Mesothelial cell of epicardium (in vitro differentiated cells): Measurements from ENCODE around the gene DNAJC15. TPM values are rescaled to one million over a fixed set of nuclear protein-coding genes. Genes with fewer than 3 reads are reported as not detected.
A peak's percentile ranks its signal among the peaks of the same experiment; 100 is the strongest.
"Not testable (repeated sequence)": the region's sequence is repeated elsewhere in the genome, so short reads cannot be mapped to it uniquely, and the experiment has no call there.

Experiments used
- DNase-seq, 2 experiments: peaks; one replicate each; pipeline ENCODE4 v3.0.0; 2021; ENCODE audit warnings: low spot score in 2 of 2; ENCODE audit not compliant: unreplicated experiment in 2 of 2
- H3K27ac Mint-ChIP-seq: 2 replicates; pipeline ENCODE4 v1.8.0; 2021; ENCODE audit warnings: mixed read lengths
- H3K27me3 Mint-ChIP-seq: 2 replicates; pipeline ENCODE4 v1.8.0; 2021; ENCODE audit warnings: low read depth, mixed read lengths
- H3K36me3 Mint-ChIP-seq: 2 replicates; pipeline ENCODE4 v1.8.0; 2021; ENCODE audit warnings: mixed read lengths
- H3K4me1 Mint-ChIP-seq: 2 replicates; pipeline ENCODE4 v1.8.0; 2021; ENCODE audit warnings: mixed read lengths
- H3K4me3 Mint-ChIP-seq: 2 replicates; pipeline ENCODE4 v1.8.0; 2021; ENCODE audit warnings: mild to moderate bottlenecking, moderate library complexity, mixed read lengths
- H3K9me3 Mint-ChIP-seq: 2 replicates; pipeline ENCODE4 v1.8.0; 2021; ENCODE audit warnings: mixed read lengths
- CTCF ChIP-seq: fragments of 200-600 bp; sonication (generic); IDR thresholded peaks from one replicate; pipeline ENCODE4 v1.5.0; 2021; ENCODE audit warnings: antibody characterized with exemption; ENCODE audit not compliant: unreplicated experiment
- total RNA-seq: library from RNA; stranded (reverse); gene quantifications from 3 replicates; pipeline ENCODE4 v1.2.1, GENCODE V29; 2021

The DNAJC15 gene
- total RNA-seq, 1 donor from 2014 or later, result 31.6 TPM

- no peak overlapping the region for H3K4me3 Mint-ChIP-seq
- H3K9me3 Mint-ChIP-seq, result peaks cover 6% of the 10 kb centered on the region
- DNase-seq, result no peak
- H3K36me3 Mint-ChIP-seq, result peaks cover 5% of the 10 kb centered on the region
- no peaks in the 10 kb centered on the region for H3K27me3 Mint-ChIP-seq
- H3K4me1 Mint-ChIP-seq, result peaks cover 66% of the 10 kb centered on the region
- TF ChIP-seq CTCF, result no peak
- H3K27ac Mint-ChIP-seq, result peak overlapping the region; percentile 78
Observed at GRCh38 chr13:43039966-43040365, 16.6 kb downstream of the DNAJC15 start.

GRCh38 chr13:43040581-43041368 lies 17.4 kb downstream of the DNAJC15 start:
- not testable (repeated sequence) for H3K4me3 Mint-ChIP-seq, H3K36me3 Mint-ChIP-seq, H3K9me3 Mint-ChIP-seq, DNase-seq, H3K27me3 Mint-ChIP-seq
- Mint-ChIP-seq H3K4me1 (peaks cover 70% of the 10 kb centered on the region), H3K27ac (peak overlapping the region; percentile 37)

- H3K27me3 Mint-ChIP-seq, result no peaks in the 10 kb centered on the region
- H3K27ac Mint-ChIP-seq, result peak overlapping the region; percentile 7
- no peak for TF ChIP-seq CTCF
- H3K4me3 Mint-ChIP-seq, result no peak overlapping the region
- peaks cover 7% of the 10 kb centered on the region for H3K9me3 Mint-ChIP-seq
- H3K36me3 Mint-ChIP-seq, result peaks cover 12% of the 10 kb centered on the region
- H3K4me1 Mint-ChIP-seq, result peaks cover 76% of the 10 kb centered on the region
- no peak for DNase-seq
Observed at GRCh38 chr13:43041369-43041921, 18.1 kb downstream of the DNAJC15 start.

- no peak for DNase-seq
- Mint-ChIP-seq H3K4me1 (peaks cover 66% of the 10 kb centered on the region), H3K9me3 (peaks cover 7% of the 10 kb centered on the region), H3K27me3 (no peaks in the 10 kb centered on the region), H3K4me3 (no peak overlapping the region), H3K27ac (peak overlapping the region; percentile 84), H3K36me3 (peaks cover 20% of the 10 kb centered on the region)
- no peak for TF ChIP-seq CTCF
Observed at GRCh38 chr13:43042410-43042921, 19.1 kb downstream of the DNAJC15 start.

- peaks cover 20% of the 10 kb centered on the region for H3K36me3 Mint-ChIP-seq
- no peak overlapping the region for H3K4me3 Mint-ChIP-seq
- peaks cover 60% of the 10 kb centered on the region for H3K4me1 Mint-ChIP-seq
- no peak for TF ChIP-seq CTCF
- no peaks in the 10 kb centered on the region for H3K27me3 Mint-ChIP-seq
- DNase-seq, result no peak
- H3K27ac Mint-ChIP-seq, result peak overlapping the region; percentile 86
- H3K9me3 Mint-ChIP-seq, result peaks cover 7% of the 10 kb centered on the region
Observed at GRCh38 chr13:43044720-43045301, 21.4 kb downstream of the DNAJC15 start.

DNA sequence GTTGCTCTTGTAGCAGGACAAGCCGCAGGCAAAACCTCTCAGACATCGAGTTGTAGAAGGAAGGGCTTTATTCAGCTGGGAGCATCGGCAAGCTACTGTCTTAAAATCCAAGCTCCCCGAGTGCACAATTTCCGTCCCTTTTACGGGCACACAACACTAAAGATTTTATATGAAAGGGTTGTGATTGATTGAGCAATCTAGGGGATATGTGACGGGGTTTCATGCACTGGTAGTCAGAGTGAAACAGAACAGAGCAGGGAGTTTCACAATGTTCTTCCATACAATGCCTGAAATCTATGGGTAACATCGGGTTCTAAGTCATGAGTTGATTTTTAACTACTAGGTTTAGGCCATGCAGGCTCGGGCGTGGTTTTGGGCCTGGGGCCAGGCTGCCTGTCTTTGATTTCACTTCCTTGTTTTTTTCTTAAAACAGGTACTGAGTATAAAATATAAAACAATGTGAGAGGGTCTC lies 22.0 kb downstream of the DNAJC15 start:
- Mint-ChIP-seq H3K4me1 (peaks cover 59% of the 10 kb centered on the region), H3K36me3 (peaks cover 20% of the 10 kb centered on the region), H3K27ac (peak overlapping the region; percentile 86)
- not testable (repeated sequence) for DNase-seq, H3K27me3 Mint-ChIP-seq, H3K4me3 Mint-ChIP-seq, H3K9me3 Mint-ChIP-seq
